Keratinocyte (primary cell): ENCODE data around the gene ECM2. TPM values are rescaled to one million over a fixed set of nuclear protein-coding genes. Genes with fewer than 3 reads are reported as not detected.
"Not testable (repeated sequence)": the region's sequence is repeated elsewhere in the genome, so short reads cannot be mapped to it uniquely, and the experiment has no call there.

Experiments
- DNase-seq: peaks from one replicate; pipeline ENCODE4 v3.0.0-alpha.2; 2011; ENCODE audit warnings: low read depth, missing footprints, low spot score
- FAIRE-seq: peaks from 2 replicates; lab custom pipeline; 2011; peaks lifted over from hg19 to GRCh38; lab: Jason Lieb, UNC
- H2AFZ ChIP-seq: 2 replicates; pipeline ENCODE4 v1.6.0; 2012; ENCODE audit warnings: low read length, control low read depth, inconsistent platforms; ENCODE audit not compliant: control insufficient read depth
- H3K27ac ChIP-seq: 2 replicates; pipeline ENCODE4 v1.5.1; 2011; ENCODE audit warnings: low read length; ENCODE audit not compliant: control insufficient read depth, insufficient read depth
- H3K27me3 ChIP-seq: 3 replicates; pipeline ENCODE4 v1.6.0; 2011; ENCODE audit warnings: low read length; ENCODE audit not compliant: control insufficient read depth, insufficient read depth; ENCODE audit errors: extremely low read depth
- H3K36me3 ChIP-seq, 2 experiments: 2 replicates in 1 of 2; 3 replicates in 1 of 2; pipeline ENCODE4 v1.5.1; 2011; ENCODE audit warnings: low read length in 2 of 2, mild to moderate bottlenecking in 1 of 2; ENCODE audit not compliant: control insufficient read depth in 2 of 2, insufficient read depth in 2 of 2; ENCODE audit errors: extremely low read depth in 1 of 2
- H3K4me1 ChIP-seq: 3 replicates; pipeline ENCODE4 v1.5.1; 2011; ENCODE audit warnings: low read length; ENCODE audit not compliant: control insufficient read depth, insufficient read depth; ENCODE audit errors: extremely low read depth
- H3K4me2 ChIP-seq: 3 replicates; pipeline ENCODE4 v1.6.0; 2011; ENCODE audit warnings: low read depth, low read length; ENCODE audit not compliant: control insufficient read depth, insufficient read depth; ENCODE audit errors: extremely low read depth
- H3K4me3 ChIP-seq, 3 experiments: fragments of 200-600 bp in 1 of 3; sonication (generic) in 1 of 3; 2 replicates in 2 of 3; 3 replicates in 1 of 3; pipeline ENCODE4 v1.5.1; 2011 to 2016; ENCODE audit warnings: low read length in 3 of 3, mild to moderate bottlenecking in 3 of 3, control low read depth in 2 of 3, inconsistent platforms in 1 of 3, low read depth in 1 of 3, mixed read lengths in 1 of 3, mixed run types in 1 of 3, moderate library complexity in 1 of 3; ENCODE audit not compliant: control insufficient read depth in 2 of 3, insufficient read depth in 2 of 3; ENCODE audit errors: extremely low read depth in 1 of 3
- H3K79me2 ChIP-seq: 2 replicates; pipeline ENCODE4 v1.6.0; 2012; ENCODE audit warnings: low read length; ENCODE audit not compliant: control insufficient read depth, insufficient read depth
- H3K9ac ChIP-seq: 3 replicates; pipeline ENCODE4 v1.6.0; 2011; ENCODE audit warnings: low read length; ENCODE audit not compliant: control insufficient read depth, insufficient read depth; ENCODE audit errors: extremely low read depth
- H3K9me1 ChIP-seq: 3 replicates; pipeline ENCODE4 v1.6.0; 2011; ENCODE audit warnings: low read length; ENCODE audit not compliant: control insufficient read depth, insufficient read depth; ENCODE audit errors: extremely low read depth
- H3K9me3 ChIP-seq: 2 replicates; pipeline ENCODE4 v1.5.1; 2012; ENCODE audit warnings: low read depth, low read length; ENCODE audit not compliant: control insufficient read depth
- H4K20me1 ChIP-seq: 3 replicates; pipeline ENCODE4 v1.6.0; 2011; ENCODE audit warnings: low read length; ENCODE audit not compliant: control insufficient read depth, insufficient read depth; ENCODE audit errors: extremely low read depth
- CTCF ChIP-seq, 3 experiments: IDR thresholded peaks in 1 of 3; conservative IDR thresholded peaks in 1 of 3; optimal IDR thresholded peaks in 1 of 3; 2 replicates in 2 of 3; 3 replicates in 1 of 3; pipeline versions ENCODE3 to v1.5.1; 2011; ENCODE audit warnings: low read length in 3 of 3, mild to moderate bottlenecking in 3 of 3, moderate library complexity in 2 of 3, control low read depth in 1 of 3, inconsistent platforms in 1 of 3; ENCODE audit not compliant: insufficient read depth in 2 of 3; ENCODE audit errors: extremely low read depth in 1 of 3
- EZH2 ChIP-seq: IDR thresholded peaks from one replicate; pipeline ENCODE4 v1.6.1; 2012; ENCODE audit warnings: inconsistent platforms, mild to moderate bottlenecking, low read length, moderate library complexity
- dilution Hi-C: fragments of 300-500 bp; cut with MboI; formaldehyde crosslinking; loops from one replicate; pipeline ENCODE4 v1.7.0; 2020; ENCODE audit warnings: low sequenced_read_pairs; ENCODE audit not compliant: extremely low pct_ligation_motif_present
- polyA plus RNA-seq, 5 experiments: library from polyadenylated mRNA; depleted of rRNA in 3 of 5; stranded (reverse) in 3 of 5; stranded (forward) in 1 of 5; unstranded in 1 of 5; fragments of >200 nt; gene quantifications; 1 replicate in 1 of 5; 2 replicates in 3 of 5; 3 replicates in 1 of 5; pipeline versions ENCODE4 v1.2.1 to v1.2.3, GENCODE V29; 2011 to 2012; ENCODE audit warnings: missing spikeins in 2 of 5, low read depth in 1 of 5, low replicate concordance in 1 of 5

ECM2 gene
- polyA plus RNA-seq, 1 donor (not counting 4 experiments of a cell fraction or from before 2014, with no cell fraction given), result 0.75 TPM

- dilution Hi-C loops, H3K27me3 ChIP-seq, FAIRE-seq: not testable (repeated sequence)
These were observed 36.1 kb upstream of the ECM2 start for GRCh38 chr9:92571871-92572270.

GRCh38 chr9:92564982-92565381 is 29.2 kb upstream of the ECM2 start:
- peaks cover 9% of the 10 kb centered on the region for H3K4me1 ChIP-seq
- no peak overlapping the region for H3K9ac ChIP-seq
- no peak overlapping the region for H3K27ac ChIP-seq
- no peak overlapping the region for H2AFZ ChIP-seq
- H3K36me3 ChIP-seq, result no peaks in the 10 kb centered on the region
- TF ChIP-seq CTCF (optimal IDR thresholded peaks at IDR 0.05 in 1 of 3, IDR thresholded peaks at IDR 0.05 in 1 of 3, conservative IDR thresholded peaks at IDR 0.05 in 1 of 3; ENCODE audit: extremely low read depth in 1 of 3, insufficient read depth in 2 of 3, low read length in 3 of 3) (no peak), EZH2 (no peak)
- H3K27me3 ChIP-seq, result no peaks in the 10 kb centered on the region
- H3K4me2 ChIP-seq, result no peak overlapping the region
- H3K9me1 ChIP-seq, result no peaks in the 10 kb centered on the region
- DNase-seq, result no peak
- no peaks in the 10 kb centered on the region for H3K9me3 ChIP-seq
- no peak overlapping the region for H3K4me3 ChIP-seq
- no peaks in the 10 kb centered on the region for H4K20me1 ChIP-seq
- dilution Hi-C loops, result no loop called here
- FAIRE-seq, result no peak
- H3K79me2 ChIP-seq, result no peaks in the 10 kb centered on the region

More at GRCh38 chr9:92571871-92572270, 36.1 kb upstream of the ECM2 start:
- not testable (repeated sequence) for H2AFZ ChIP-seq, H3K4me3 ChIP-seq, DNase-seq, H3K9me3 ChIP-seq, H3K4me1 ChIP-seq, H3K9me1 ChIP-seq, H3K9ac ChIP-seq, H4K20me1 ChIP-seq, H3K27ac ChIP-seq, H3K4me2 ChIP-seq, H3K36me3 ChIP-seq, H3K79me2 ChIP-seq

- no peak overlapping the region for H3K9ac ChIP-seq
- peaks cover 9% of the 10 kb centered on the region for H3K4me1 ChIP-seq
- H3K9me3 ChIP-seq, result no peaks in the 10 kb centered on the region
- H3K36me3 ChIP-seq, result no peaks in the 10 kb centered on the region
- DNase-seq (no peak), FAIRE-seq (no peak)
- no peak overlapping the region for H3K27ac ChIP-seq
- H3K79me2 ChIP-seq, result no peaks in the 10 kb centered on the region
- no peak overlapping the region for H3K4me3 ChIP-seq
- H3K4me2 ChIP-seq, result no peak overlapping the region
- no peaks in the 10 kb centered on the region for H3K27me3 ChIP-seq
- H2AFZ ChIP-seq, result no peak overlapping the region
- no peak for TF ChIP-seq CTCF (optimal IDR thresholded peaks at IDR 0.05 in 1 of 3, IDR thresholded peaks at IDR 0.05 in 1 of 3, conservative IDR thresholded peaks at IDR 0.05 in 1 of 3; ENCODE audit: extremely low read depth in 1 of 3, insufficient read depth in 2 of 3, low read length in 3 of 3)
- TF ChIP-seq EZH2, result no peak
- H3K9me1 ChIP-seq, result no peaks in the 10 kb centered on the region
- H4K20me1 ChIP-seq, result no peaks in the 10 kb centered on the region
- dilution Hi-C loops, result no loop called here
These were observed 28.7 kb upstream of the ECM2 start for GRCh38 chr9:92564504-92564903.
